GM19395 (cell line): Measurements from ENCODE around the gene CSDE1.

ENCODE experiments used
- ATAC-seq: cut with Tn5 transposase; IDR thresholded peaks from one replicate; pipeline ENCODE4 v1.9.1; 2021; ENCODE audit warnings: mild to moderate bottlenecking, moderate library complexity; ENCODE audit not compliant: unreplicated experiment

The CSDE1 gene

DNA sequence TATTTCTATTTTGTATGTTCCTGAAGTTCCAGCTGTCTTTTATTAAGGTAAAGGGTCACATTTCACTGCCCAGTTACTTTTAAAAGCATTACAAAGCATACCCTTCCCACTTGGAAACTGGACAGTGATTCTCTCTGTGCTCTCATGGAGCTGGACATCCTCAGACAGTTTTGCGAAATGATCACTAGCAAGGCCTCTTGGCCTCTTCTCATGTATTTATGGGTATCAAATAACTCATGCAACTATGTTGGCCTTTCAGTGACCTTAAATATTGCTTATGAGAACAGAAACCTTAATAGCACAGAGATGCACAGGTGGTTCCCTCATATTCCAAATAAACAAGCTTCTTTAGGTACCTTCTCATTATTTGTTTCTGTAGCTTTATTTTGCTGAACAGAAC lies 54.5 kb downstream of the CSDE1 start:
- ATAC-seq, result no peak

DNA sequence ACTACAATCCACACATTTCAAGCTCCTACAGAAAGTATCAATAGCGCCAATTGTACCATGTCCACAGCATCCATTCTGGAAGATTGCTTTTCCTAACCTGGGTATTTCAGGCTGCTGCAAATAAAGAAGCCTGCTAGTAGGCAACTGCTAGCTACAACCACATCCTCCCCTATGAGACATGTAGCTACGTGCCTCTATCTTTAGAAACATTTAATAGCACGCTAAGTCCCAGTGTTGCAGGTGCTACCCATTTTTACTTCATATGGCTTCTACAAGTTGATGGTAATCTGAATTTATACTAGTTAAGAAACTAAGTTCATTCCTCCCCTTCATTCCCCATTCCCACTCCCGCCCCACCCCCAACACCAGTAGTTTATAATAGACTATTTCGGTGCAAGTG lies 55.0 kb downstream of the CSDE1 start:
- no peak for ATAC-seq

DNA sequence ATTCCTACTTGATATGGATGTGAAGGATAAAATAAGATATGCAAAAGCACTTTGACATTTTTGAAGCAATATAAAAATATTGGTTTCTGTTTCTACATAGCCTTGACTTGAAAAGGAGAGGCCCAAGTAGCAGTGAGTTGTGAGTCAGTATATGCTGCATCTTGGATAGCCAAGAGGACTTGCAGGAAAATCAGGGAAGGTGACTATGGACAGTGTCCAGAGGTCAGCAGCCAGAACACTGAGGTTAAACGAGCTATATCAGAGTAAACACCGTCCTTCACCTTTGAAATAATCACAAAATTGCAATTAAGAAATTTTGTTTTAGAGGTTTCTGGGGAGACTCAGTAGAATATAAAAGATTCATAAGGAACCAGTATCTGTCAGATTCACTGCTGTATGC lies 55.9 kb downstream of the CSDE1 start:
- ATAC-seq, result no peak

- no peak for ATAC-seq
Measured at GRCh38 chr1:114700036-114700600, 57.7 kb downstream of the CSDE1 start.

DNA sequence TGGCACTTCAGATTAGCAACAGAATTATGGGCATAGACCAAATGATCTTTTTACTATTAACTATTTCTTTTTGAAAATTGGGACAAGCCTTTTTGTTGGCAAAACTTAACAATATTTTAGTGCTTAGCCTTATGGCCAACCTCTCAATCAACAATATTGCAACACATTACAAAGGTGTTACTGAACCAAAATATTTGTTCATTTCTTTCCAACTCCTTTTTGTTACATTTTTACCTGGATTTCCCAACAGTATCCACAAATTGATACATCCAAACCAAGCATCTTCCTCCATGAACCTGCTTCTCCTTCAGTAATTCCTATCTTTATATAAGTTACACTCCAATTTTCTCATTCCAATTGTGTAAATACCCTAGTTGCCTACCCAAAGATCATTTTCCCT lies 61.0 kb downstream of the CSDE1 start:
- ATAC-seq, result no peak

GRCh38 chr1:114695430-114696058 lies 62.2 kb downstream of the CSDE1 start, which contains the start of gene AMPD1:
Gene AMPD1, minus strand, starts transcription at chr1:114695546. Its CDS starts 75 bp downstream, at chr1:114695471.
- ATAC-seq, result no peak

DNA sequence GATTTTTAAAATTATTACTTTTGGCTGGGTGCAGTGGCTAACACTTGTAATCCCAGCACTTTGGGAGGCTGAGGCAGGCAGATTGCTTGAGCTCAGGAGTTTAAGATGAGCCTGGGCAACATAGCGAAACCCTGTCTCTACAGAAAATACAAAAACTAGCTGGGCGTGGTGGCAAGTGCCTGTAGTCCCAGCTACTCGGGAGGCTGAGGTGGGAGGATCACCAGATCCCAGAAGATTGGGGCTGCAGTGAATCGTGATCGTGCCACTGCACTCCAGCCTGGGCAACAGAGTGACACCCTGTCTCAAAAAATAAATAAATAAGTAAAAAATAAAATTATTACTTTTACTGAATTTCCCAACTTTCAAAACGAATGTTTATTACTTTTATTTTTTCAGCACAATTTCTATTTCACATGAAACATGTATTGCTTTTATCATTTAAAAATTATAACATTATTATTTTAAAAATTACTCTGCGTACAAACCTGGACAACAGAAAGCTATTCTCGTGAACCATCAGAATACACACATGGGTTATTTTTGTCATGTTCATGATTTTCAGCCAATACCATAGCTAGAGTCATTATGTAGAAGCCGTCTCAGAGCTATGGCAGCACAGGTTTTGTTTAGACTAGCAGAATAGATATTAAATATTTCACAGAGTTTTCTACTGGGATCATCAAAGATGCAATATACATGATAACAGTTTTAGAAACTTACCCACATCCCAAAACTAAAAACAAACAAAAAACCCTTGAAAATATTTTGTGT lies 63.1 kb downstream of the CSDE1 start:
- no peak for ATAC-seq

DNA sequence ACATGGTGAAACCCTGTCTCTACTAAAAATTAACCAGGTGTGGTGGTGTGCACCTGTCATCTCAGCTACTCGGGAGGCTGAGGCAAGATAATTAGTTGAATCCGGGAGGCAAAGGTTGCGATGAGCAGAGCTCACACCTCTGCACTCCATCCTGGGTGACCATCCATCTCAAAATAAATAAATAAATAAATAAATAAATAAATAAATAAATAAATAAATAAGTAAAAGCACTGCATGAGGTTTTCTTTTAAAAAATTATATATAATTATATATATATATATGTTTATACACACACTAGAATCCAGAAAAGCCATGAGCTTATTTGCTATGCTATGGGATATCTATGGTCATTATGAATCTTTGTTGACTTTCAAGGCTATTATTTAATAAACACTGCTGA lies 64.8 kb downstream of the CSDE1 start:
- ATAC-seq, result no peak

- no peak for ATAC-seq
Measured at GRCh38 chr1:114691061-114691460, 66.7 kb downstream of the CSDE1 start.

- no peak for ATAC-seq
Measured at GRCh38 chr1:114690148-114690547, 67.6 kb downstream of the CSDE1 start.

GRCh38 chr1:114688526-114688925 lies 69.3 kb downstream of the CSDE1 start:
- ATAC-seq, result no peak

GRCh38 chr1:114685851-114686250 lies 71.9 kb downstream of the CSDE1 start:
- no peak for ATAC-seq

DNA sequence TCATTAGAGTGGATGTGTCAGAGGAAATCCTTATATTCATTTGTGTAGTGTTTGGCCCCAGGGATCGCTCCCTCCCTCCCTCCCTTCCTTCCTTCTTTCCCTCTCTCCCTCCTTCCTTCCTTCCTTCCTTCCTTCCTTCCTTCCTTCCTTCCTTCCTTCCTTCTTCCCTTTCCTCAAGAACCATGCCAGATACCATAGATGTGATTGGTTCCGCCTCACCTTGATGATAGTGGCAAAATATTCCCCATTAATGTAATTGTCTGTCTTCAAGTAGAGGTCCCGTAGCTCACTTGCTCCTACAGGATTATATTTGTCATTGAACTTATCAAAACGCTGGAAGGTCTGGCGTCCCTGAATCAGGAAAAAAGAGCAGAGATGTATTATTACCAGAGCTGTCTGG lies 80.1 kb downstream of the CSDE1 start:
- ATAC-seq, result no peak

DNA sequence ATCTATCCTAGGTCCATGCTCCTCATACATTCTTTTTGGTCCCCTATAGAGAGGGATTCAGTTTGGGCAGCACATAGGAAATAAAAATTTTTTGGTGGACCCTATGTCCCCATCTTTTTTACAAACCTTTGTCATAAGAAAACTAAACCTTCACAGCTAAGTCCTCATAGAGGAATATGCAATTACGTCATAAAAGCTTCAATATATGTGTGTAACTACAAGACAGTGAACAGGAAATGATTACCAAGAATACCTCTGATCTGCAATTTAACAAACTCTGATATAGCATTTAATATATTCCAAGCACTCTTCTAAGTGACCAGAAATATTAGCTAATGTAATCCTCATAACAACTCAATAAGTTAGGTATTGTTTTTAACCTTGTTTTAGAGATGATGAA lies 81.7 kb downstream of the CSDE1 start:
- ATAC-seq, result no peak

DNA sequence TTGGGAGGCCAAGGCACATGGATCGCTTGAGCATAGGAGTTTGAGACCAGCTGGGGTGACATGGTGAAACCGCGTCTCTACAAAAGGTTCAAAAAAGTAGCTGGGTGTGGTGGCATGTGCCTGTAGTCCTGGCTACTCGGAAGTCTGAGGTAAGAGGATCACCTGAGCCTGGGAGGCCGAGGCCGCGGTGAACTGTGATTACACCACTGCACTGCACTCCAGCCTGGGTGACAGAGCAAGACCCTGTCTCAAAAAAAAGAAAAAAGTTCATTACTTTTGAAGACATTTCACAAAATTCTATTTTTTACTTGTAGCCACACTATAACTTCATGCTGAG lies 85.9 kb downstream of the CSDE1 start:
- no peak for ATAC-seq

- ATAC-seq, result no peak
Measured at GRCh38 chr1:114671011-114671938, 86.5 kb downstream of the CSDE1 start.

DNA sequence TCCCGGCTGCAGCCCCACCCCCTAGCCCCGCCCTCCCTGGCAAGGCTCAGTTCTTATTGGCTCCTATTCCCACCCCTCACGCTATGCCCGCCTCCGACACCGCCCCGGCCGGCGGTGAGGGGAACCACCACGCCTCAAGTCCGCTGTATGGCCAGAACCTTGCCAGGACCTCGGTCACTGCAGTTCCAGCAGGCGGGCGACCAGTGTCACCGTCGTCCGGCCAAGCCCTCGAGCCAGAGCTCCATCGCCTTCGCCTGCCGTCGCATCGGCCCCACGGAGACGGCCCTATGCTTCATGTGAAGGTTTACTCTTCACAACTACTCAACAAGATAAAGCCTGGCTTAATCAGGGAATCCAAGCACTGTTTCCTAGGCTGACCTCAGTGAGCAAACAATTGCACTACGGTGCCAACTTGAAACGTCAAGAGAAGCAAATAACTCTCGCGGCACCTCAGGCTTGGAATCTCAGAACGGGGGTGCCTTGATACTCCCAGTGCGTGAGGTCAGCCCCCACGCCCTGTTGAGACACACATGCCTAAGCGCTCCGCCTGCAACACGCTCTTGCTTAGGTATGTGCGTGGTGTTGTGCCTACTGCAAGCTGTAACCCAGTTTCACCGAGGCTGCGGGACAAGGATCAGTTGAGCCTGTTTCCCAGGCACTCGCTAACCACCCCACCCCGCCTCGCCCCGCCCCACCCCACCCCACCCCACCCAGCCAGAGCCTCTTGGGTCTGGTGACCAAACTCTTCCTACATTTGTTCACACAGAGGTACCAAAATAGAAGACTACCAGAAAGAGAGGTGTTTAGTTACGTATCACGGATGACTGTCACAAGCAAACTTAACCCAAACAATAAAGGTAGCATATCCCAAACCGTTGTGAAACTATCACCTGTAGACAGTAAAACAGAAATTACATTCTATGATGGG lies 87.4 kb downstream of the CSDE1 start:
- peak; percentile 99 for ATAC-seq

DNA sequence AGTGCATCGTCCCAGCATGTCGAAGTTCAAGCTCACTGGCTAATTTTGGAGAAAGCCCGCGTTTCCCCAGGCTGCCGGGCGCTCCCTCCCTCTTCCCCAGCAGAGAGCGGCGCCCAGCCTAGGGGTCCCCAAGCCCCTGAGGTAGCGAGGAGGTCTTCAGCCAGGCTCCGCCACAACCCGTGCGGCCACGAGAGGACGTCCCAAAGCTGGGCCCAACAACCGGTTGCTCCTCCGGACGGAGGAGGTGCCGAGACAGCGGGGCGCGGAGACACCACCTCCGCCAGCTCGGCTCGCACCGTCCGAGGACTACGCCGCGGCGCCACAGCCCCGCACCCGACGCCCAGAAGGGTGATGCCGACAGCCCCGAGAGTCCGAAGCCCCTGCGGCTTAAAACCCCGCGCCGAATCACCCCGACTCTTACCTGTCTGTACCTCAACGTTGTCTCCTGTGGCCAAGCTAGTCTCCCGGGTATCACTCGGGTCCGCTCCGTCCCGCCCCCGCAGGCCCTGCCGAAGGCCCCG lies 88.2 kb downstream of the CSDE1 start, which contains the start of gene DENND2C:
TSS of gene DENND2C (minus strand) at position 488 of the 521 bp plus-strand sequence. CDS start 44,065 bp downstream, outside the sequence.
- ATAC-seq, result peak; percentile 75

DNA sequence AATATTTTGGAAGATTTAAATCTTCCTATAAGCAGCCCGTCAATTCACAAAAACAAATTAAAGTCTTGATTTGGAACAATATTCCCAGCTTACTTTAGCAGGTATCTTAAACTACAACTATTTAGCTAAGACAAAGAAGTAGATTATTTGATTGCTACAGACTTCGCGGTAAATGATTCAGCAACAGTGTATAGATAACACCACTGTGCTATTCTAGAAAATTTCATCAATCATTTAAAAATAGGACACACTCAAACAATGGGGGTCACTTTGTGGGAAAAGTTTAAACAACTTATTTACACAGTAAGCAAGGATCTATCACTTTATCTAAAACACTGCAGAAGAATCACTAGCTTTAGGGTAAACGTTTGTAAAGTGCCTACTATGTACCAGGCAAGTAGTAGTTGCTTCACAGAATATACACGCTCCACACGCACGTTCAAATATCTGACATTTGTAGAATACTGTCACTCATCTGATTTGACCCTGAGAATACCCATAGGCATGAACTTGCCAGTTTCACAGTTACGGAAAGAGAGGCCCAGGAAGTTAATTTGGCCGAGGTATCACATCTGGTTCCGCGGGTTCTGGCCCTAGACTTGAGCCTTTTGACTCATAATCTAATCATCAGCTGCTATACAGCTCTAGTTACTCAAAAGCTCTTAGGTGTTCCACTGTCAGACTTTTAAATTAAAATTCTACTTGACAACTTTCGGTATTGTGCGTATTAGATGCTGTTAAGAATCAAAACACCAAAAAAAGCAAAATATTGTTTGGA lies 88.8 kb downstream of the CSDE1 start:
- no peak for ATAC-seq
